VCaP (cell line): ENCODE data around the gene NKAIN1.

Source experiments
- H3K27ac ChIP-seq: fragments of 450-650 bp; 2 replicates; pipeline ENCODE4 v1.5.1; 2017
- CTCF ChIP-seq: fragments of 450-650 bp; conservative IDR thresholded peaks from 2 replicates; pipeline ENCODE4 v1.5.1; 2017; ENCODE audit warnings: mild to moderate bottlenecking, moderate library complexity

Gene NKAIN1

GRCh38 chr1:31263408-31263807 is 23.7 kb upstream of the NKAIN1 start:
- no peak for TF ChIP-seq CTCF
- peak overlapping the region; percentile 74 for H3K27ac ChIP-seq

GRCh38 chr1:31262393-31262792 is 22.7 kb upstream of the NKAIN1 start:
- H3K27ac ChIP-seq, result peak overlapping the region; percentile 74

- no peak for TF ChIP-seq CTCF
- peak overlapping the region; percentile 74 for H3K27ac ChIP-seq
Observed at GRCh38 chr1:31261916-31262315, 22.2 kb upstream of the NKAIN1 start.

- TF ChIP-seq CTCF, result no peak
- no peak overlapping the region for H3K27ac ChIP-seq
Observed at GRCh38 chr1:31259746-31260145, 20.1 kb upstream of the NKAIN1 start.

- no peak for TF ChIP-seq CTCF
- H3K27ac ChIP-seq, result peak overlapping the region; percentile 62
Observed at GRCh38 chr1:31258581-31258980, 18.9 kb upstream of the NKAIN1 start.

GRCh38 chr1:31257213-31257612 is 17.5 kb upstream of the NKAIN1 start:
- peak overlapping the region; percentile 62 for H3K27ac ChIP-seq
- TF ChIP-seq CTCF, result no peak

- no peak for TF ChIP-seq CTCF
- no peak overlapping the region for H3K27ac ChIP-seq
Observed at GRCh38 chr1:31249854-31250253, 10.2 kb upstream of the NKAIN1 start.

- TF ChIP-seq CTCF, result no peak
- no peak overlapping the region for H3K27ac ChIP-seq
Observed at GRCh38 chr1:31248276-31248675, 8.6 kb upstream of the NKAIN1 start.
